Caki2 (cell line): ENCODE data around the gene BABAM2. TPM values are rescaled to one million over a fixed set of nuclear protein-coding genes. Genes with fewer than 3 reads are reported as not detected.

Experiments
- DNase-seq: peaks from one replicate; pipeline ENCODE4 v3.0.0-alpha.2; 2015; ENCODE audit warnings: low read depth
- in situ Hi-C: cut with HindIII; loops from 2 replicates; pipeline ENCODE4 v1.10.0; 2016; ENCODE audit warnings: low sequenced_read_pairs, low pct_unique_long_range_greater_than_20kb, mixed read lengths
- total RNA-seq: library from RNA; depleted of rRNA; stranded (reverse); fragments of >200 nt; shearing (Covaris generic); gene quantifications from 2 replicates; pipeline ENCODE4 v1.2.3, GENCODE V29; 2014; ENCODE audit warnings: low replicate concordance

The BABAM2 gene
- total RNA-seq, 1 experiment from 2014 or later, result 47.4 TPM

GRCh38 chr2:28352610-28353195 is 462.2 kb downstream of the BABAM2 start:
- no peak for DNase-seq
- in situ Hi-C loops, result no loop called here

- DNase-seq, result no peak
- in situ Hi-C loops, result no loop called here
These were observed 464.5 kb downstream of the BABAM2 start for GRCh38 chr2:28354920-28355520.

- in situ Hi-C loops, result no loop called here
- DNase-seq, result peak; percentile 36
These were observed 465.1 kb downstream of the BABAM2 start for GRCh38 chr2:28355521-28356094.

- in situ Hi-C loops, result no loop called here
- DNase-seq, result peak; percentile 55
These were observed 465.8 kb downstream of the BABAM2 start for GRCh38 chr2:28356095-28356911.

GRCh38 chr2:28357055-28357454 is 466.5 kb downstream of the BABAM2 start:
- DNase-seq, result no peak
- in situ Hi-C loops, result no loop called here

- DNase-seq, result no peak
- in situ Hi-C loops, result no loop called here
These were observed 467.6 kb downstream of the BABAM2 start for GRCh38 chr2:28357948-28358667.

GRCh38 chr2:28358668-28359201 is 468.2 kb downstream of the BABAM2 start:
- in situ Hi-C loops, result no loop called here
- DNase-seq, result no peak

- in situ Hi-C loops, result no loop called here
- DNase-seq, result peak; percentile 78
These were observed 468.9 kb downstream of the BABAM2 start for GRCh38 chr2:28359222-28360057.

GRCh38 chr2:28360058-28360717 is 469.7 kb downstream of the BABAM2 start:
- DNase-seq, result no peak
- in situ Hi-C loops, result no loop called here

GRCh38 chr2:28360718-28361293 is 470.3 kb downstream of the BABAM2 start:
- peak; percentile 93 for DNase-seq

GRCh38 chr2:28361991-28362710 is 471.6 kb downstream of the BABAM2 start:
- no peak for DNase-seq
- in situ Hi-C loops, result no loop called here

More at GRCh38 chr2:28360718-28361293, 470.3 kb downstream of the BABAM2 start:
- in situ Hi-C loops, result no loop called here

- in situ Hi-C loops, result no loop called here
These were observed 472.5 kb downstream of the BABAM2 start for GRCh38 chr2:28362991-28363521.

GRCh38 chr2:28363686-28364280 is 473.3 kb downstream of the BABAM2 start:
- no peak for DNase-seq
- in situ Hi-C loops, result no loop called here

More at GRCh38 chr2:28362991-28363521, 472.5 kb downstream of the BABAM2 start:
- no peak for DNase-seq

GRCh38 chr2:28364610-28365009 is 474.1 kb downstream of the BABAM2 start:
- DNase-seq, result no peak
- in situ Hi-C loops, result no loop called here

GRCh38 chr2:28365158-28365557 is 474.6 kb downstream of the BABAM2 start:
- in situ Hi-C loops, result no loop called here
- no peak for DNase-seq
